GM12878 (cell line): Measurements from ENCODE around the gene TIMP4. TPM values are rescaled to one million over a fixed set of nuclear protein-coding genes. Genes with fewer than 3 reads are reported as not detected.

Experiments used
- ATF7 ChIP-seq: fragments of 450-650 bp; IDR thresholded peaks from 2 replicates; pipeline ENCODE4 v1.6.1; 2016; ENCODE audit warnings: low read depth, mild to moderate bottlenecking
- EGR1 ChIP-seq, 2 experiments: IDR thresholded peaks; 1 replicate in 1 of 2; 2 replicates in 1 of 2; pipeline ENCODE4 v1.6.1; 2011 to 2012; ENCODE audit warnings: low read depth in 2 of 2, low read length in 2 of 2, borderline replicate concordance in 1 of 2, mild to moderate bottlenecking in 1 of 2, moderate library complexity in 1 of 2
- ELK1 ChIP-seq: IDR thresholded peaks from 2 replicates; pipeline ENCODE4 v1.6.1; 2012; ENCODE audit warnings: low read depth, low read length, improper control_type of control experiment
- IKZF2 ChIP-seq, 2 experiments: fragments of 450-650 bp; IDR thresholded peaks; 2 replicates each; pipeline ENCODE4 v1.6.1; 2017; ENCODE audit warnings: mild to moderate bottlenecking in 2 of 2, moderate library complexity in 2 of 2
- KLF5 ChIP-seq: fragments of 450-650 bp; IDR thresholded peaks from 2 replicates; pipeline ENCODE4 v1.6.1; 2014; ENCODE audit warnings: mild to moderate bottlenecking; ENCODE audit not compliant: partially characterized antibody
- MTA2 ChIP-seq: fragments of 450-650 bp; IDR thresholded peaks from 2 replicates; pipeline ENCODE4 v1.6.1; 2016; ENCODE audit warnings: low read depth, mild to moderate bottlenecking, moderate library complexity
- TBL1XR1 ChIP-seq: IDR thresholded peaks from 2 replicates; pipeline ENCODE4 v1.6.1; 2012; ENCODE audit warnings: low read depth, low read length, improper control_type of control experiment
- polyA plus RNA-seq, 11 experiments: library from polyadenylated mRNA; depleted of rRNA in 4 of 11; unstranded in 6 of 11; stranded (reverse) in 5 of 11; fragments of >200 nt; fragmentation: Nextera tagmentation in 4 of 11; fragmentation: Illumina TruSeq in 1 of 11; extraction: Ambion mirVana in 4 of 11; extraction: Trizol in 1 of 11; gene quantifications; 1 replicate in 1 of 11; 2 replicates in 10 of 11; pipeline versions ENCODE4 v1.2.1 to v1.2.3, GENCODE V29; 2011 to 2016; ENCODE audit warnings: inconsistent platforms in 2 of 11, missing spikeins in 2 of 11, low read depth in 1 of 11
- total RNA-seq, 4 experiments: library from RNA; depleted of rRNA in 3 of 4; stranded (reverse); fragments of >200 nt in 3 of 4; fragmentation: Illumina TruSeq in 1 of 4; extraction: Trizol in 1 of 4; gene quantifications; 2 replicates each; pipeline versions ENCODE4 v1.2.1 to v1.2.3, GENCODE V29; 2013 to 2021
- TF ChIP-seq, protein P1 (sequence below): fragments of 450-650 bp; IDR thresholded peaks from 2 replicates; pipeline ENCODE4 v1.6.1; 2017; ENCODE audit warnings: mild to moderate bottlenecking, low read depth, inconsistent platforms; ENCODE audit not compliant: poor library complexity, severe bottlenecking
- TF ChIP-seq, protein P2 (sequence below): fragments of 450-650 bp; formaldehyde crosslinking; IDR thresholded peaks from 2 replicates; pipeline ENCODE4 v1.4.0; 2020; ENCODE audit warnings: mild to moderate bottlenecking, moderate library complexity
- TF ChIP-seq, protein P3 (sequence below): fragments of 450-650 bp; conservative IDR thresholded peaks from 2 replicates; pipeline ENCODE4 v1.6.1; 2017; ENCODE audit warnings: mild to moderate bottlenecking, moderate library complexity

Gene TIMP4
- total and polyA plus RNA-seq, 10 of the 15 experiments (the other 5 are each of a cell fraction or from before 2014, with no cell fraction given): 0.07 TPM; not detected in 9

- TF ChIP-seq, protein P1, sequence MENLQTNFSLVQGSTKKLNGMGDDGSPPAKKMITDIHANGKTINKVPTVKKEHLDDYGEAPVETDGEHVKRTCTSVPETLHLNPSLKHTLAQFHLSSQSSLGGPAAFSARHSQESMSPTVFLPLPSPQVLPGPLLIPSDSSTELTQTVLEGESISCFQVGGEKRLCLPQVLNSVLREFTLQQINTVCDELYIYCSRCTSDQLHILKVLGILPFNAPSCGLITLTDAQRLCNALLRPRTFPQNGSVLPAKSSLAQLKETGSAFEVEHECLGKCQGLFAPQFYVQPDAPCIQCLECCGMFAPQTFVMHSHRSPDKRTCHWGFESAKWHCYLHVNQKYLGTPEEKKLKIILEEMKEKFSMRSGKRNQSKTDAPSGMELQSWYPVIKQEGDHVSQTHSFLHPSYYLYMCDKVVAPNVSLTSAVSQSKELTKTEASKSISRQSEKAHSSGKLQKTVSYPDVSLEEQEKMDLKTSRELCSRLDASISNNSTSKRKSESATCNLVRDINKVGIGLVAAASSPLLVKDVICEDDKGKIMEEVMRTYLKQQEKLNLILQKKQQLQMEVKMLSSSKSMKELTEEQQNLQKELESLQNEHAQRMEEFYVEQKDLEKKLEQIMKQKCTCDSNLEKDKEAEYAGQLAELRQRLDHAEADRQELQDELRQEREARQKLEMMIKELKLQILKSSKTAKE: no peak
- TF ChIP-seq ATF7 (no peak), ELK1 (no peak), EGR1 (IDR thresholded peaks at IDR 0.05; ENCODE audit: borderline replicate concordance in 1 of 2, low read depth in 2 of 2, low read length in 2 of 2) (no peak), MTA2 (no peak), TBL1XR1 (no peak), IKZF2 (IDR thresholded peaks at IDR 0.05) (no peak), KLF5 (no peak)
- TF ChIP-seq, protein P2, sequence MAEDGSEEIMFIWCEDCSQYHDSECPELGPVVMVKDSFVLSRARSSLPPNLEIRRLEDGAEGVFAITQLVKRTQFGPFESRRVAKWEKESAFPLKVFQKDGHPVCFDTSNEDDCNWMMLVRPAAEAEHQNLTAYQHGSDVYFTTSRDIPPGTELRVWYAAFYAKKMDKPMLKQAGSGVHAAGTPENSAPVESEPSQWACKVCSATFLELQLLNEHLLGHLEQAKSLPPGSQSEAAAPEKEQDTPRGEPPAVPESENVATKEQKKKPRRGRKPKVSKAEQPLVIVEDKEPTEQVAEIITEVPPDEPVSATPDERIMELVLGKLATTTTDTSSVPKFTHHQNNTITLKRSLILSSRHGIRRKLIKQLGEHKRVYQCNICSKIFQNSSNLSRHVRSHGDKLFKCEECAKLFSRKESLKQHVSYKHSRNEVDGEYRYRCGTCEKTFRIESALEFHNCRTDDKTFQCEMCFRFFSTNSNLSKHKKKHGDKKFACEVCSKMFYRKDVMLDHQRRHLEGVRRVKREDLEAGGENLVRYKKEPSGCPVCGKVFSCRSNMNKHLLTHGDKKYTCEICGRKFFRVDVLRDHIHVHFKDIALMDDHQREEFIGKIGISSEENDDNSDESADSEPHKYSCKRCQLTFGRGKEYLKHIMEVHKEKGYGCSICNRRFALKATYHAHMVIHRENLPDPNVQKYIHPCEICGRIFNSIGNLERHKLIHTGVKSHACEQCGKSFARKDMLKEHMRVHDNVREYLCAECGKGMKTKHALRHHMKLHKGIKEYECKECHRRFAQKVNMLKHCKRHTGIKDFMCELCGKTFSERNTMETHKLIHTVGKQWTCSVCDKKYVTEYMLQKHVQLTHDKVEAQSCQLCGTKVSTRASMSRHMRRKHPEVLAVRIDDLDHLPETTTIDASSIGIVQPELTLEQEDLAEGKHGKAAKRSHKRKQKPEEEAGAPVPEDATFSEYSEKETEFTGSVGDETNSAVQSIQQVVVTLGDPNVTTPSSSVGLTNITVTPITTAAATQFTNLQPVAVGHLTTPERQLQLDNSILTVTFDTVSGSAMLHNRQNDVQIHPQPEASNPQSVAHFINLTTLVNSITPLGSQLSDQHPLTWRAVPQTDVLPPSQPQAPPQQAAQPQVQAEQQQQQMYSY (CRISPR knock-in tag): no peak
- TF ChIP-seq, protein P3, sequence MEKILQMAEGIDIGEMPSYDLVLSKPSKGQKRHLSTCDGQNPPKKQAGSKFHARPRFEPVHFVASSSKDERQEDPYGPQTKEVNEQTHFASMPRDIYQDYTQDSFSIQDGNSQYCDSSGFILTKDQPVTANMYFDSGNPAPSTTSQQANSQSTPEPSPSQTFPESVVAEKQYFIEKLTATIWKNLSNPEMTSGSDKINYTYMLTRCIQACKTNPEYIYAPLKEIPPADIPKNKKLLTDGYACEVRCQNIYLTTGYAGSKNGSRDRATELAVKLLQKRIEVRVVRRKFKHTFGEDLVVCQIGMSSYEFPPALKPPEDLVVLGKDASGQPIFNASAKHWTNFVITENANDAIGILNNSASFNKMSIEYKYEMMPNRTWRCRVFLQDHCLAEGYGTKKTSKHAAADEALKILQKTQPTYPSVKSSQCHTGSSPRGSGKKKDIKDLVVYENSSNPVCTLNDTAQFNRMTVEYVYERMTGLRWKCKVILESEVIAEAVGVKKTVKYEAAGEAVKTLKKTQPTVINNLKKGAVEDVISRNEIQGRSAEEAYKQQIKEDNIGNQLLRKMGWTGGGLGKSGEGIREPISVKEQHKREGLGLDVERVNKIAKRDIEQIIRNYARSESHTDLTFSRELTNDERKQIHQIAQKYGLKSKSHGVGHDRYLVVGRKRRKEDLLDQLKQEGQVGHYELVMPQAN: no peak
Observed at GRCh38 chr3:12170207-12170606, 11.5 kb upstream of the TIMP4 start (continued).
